Measurements from ENCODE around the gene FAF1. TPM values are rescaled to one million over a fixed set of nuclear protein-coding genes. Genes with fewer than 3 reads are reported as not detected.
A peak's percentile ranks its signal among the peaks of the same experiment; 100 is the strongest.

The FAF1 gene
- total and polyA plus RNA-seq, 9 of the 15 experiments (the other 6 are each of a cell fraction or from before 2014, with no cell fraction given), result 48.7 to 225 (median 118) TPM

DNA sequence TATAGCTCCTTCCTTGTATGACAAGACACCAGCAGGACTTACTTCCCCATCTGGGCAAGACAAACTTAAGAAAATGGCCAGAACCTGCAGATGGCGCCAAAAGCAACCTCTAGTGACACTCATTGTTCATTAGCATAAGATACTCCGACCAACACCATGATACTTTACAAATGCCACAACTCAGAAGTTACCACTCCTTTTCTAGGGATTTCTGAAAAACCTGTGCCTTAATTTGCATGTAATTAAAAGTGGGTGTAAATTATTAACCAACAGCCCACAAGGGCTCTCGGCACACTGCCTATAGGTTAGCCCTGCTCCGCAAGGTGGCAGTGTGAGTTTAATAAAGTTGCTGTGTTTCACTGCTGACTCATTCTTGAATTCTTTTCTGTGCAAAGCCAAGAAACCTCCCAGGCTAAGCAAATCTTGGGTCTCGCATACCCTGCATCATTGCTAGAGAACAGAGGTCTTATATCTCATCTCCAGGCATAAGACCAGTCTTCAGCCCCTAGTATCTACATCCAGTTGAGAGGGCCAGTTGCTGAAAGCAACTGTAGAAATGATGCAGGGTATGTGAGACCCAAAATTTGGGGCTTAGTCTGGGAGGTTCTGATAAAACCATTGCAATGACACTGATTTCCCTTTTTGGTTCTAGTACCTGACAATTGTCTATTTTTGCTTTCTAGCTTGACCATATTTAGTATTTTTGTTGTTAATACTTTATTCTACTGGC is 86.4 kb downstream of the FAF1 start (continued):
- TF ChIP-seq ZBED1 (IDR thresholded peaks at IDR 0.05), result no peak
- TF ChIP-seq TEAD2 (tag; IDR thresholded peaks at IDR 0.05), result no peak
- TF ChIP-seq ZNF696 (CRISPR knock-in tag; conservative IDR thresholded peaks at IDR 0.05), result no peak
- no peak for TF ChIP-seq FOS (IDR thresholded peaks at IDR 0.05; ENCODE audit: extremely low read depth, insufficient read length)
- TF ChIP-seq ZFPM2 (CRISPR knock-in tag; IDR thresholded peaks at IDR 0.05), result no peak
- TF ChIP-seq, protein P1, sequence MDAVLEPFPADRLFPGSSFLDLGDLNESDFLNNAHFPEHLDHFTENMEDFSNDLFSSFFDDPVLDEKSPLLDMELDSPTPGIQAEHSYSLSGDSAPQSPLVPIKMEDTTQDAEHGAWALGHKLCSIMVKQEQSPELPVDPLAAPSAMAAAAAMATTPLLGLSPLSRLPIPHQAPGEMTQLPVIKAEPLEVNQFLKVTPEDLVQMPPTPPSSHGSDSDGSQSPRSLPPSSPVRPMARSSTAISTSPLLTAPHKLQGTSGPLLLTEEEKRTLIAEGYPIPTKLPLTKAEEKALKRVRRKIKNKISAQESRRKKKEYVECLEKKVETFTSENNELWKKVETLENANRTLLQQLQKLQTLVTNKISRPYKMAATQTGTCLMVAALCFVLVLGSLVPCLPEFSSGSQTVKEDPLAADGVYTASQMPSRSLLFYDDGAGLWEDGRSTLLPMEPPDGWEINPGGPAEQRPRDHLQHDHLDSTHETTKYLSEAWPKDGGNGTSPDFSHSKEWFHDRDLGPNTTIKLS (IDR thresholded peaks at IDR 0.05; ENCODE audit: borderline replicate concordance, low read depth), result peak; percentile 68
- TF ChIP-seq, protein P2, sequence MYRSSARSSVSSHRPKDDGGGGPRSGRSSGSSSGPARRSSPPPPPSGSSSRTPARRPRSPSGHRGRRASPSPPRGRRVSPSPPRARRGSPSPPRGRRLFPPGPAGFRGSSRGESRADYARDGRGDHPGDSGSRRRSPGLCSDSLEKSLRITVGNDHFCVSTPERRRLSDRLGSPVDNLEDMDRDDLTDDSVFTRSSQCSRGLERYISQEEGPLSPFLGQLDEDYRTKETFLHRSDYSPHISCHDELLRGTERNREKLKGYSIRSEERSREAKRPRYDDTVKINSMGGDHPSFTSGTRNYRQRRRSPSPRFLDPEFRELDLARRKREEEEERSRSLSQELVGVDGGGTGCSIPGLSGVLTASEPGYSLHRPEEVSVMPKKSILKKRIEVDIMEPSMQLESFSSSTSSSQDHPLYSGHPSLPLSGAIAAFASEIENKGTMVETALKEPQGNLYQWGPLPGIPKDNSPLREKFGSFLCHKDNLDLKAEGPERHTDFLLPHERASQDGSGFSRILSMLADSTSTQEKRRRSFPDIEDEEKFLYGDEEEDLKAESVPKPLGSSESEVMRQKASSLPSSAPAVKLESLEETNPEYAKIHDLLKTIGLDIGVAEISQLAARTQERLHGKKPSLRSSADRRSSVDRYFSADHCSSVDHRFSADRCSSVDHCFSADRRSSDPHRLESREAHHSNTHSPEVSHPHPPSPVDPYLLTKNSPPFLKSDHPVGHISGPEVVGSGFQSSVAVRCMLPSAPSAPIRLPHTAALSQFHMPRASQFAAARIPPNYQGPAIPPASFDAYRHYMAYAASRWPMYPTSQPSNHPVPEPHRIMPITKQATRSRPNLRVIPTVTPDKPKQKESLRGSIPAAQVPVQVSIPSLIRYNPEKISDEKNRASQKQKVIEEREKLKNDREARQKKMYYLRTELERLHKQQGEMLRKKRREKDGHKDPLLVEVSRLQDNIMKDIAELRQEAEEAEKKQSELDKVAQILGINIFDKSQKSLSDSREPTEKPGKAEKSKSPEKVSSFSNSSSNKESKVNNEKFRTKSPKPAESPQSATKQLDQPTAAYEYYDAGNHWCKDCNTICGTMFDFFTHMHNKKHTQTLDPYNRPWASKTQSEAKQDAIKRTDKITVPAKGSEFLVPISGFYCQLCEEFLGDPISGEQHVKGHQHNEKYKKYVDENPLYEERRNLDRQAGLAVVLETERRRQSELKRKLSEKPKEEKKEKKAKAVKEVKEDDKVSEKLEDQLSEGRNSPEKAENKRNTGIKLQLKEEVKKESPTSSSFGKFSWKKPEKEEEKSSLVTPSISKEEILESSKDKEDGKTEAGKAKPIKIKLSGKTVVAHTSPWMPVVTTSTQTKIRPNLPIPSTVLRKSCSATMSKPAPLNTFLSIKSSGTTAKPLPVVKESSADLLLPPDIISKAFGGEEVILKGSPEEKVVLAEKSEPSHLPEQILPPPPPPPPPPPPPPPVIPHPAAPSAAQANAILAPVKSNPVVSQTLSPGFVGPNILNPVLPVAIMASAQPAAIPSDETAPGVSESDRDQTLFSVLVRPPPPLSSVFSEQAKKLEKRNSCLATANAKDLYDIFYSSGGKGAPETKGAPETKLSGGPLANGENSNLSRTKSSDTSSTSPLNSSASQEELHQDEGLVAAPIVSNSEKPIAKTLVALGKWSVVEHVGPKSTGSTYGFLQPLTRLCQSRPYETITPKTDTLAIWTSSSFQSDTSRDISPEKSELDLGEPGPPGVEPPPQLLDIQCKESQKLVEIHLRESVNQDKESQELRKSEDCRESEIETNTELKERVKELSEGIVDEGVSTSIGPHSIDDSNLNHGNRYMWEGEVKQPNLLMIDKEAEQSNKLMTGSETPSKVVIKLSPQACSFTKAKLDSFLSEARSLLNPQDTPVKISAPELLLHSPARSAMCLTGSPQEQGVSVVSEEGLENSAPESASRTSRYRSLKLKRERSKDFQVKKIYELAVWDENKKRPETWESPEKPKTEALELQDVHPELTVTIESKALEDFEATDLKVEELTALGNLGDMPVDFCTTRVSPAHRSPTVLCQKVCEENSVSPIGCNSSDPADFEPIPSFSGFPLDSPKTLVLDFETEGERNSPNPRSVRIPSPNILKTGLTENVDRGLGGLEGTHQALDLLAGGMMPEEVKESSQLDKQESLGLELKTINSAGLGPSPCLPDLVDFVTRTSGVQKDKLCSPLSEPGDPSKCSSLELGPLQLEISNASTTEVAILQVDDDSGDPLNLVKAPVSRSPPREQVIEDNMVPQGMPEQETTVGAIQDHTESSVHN (IDR thresholded peaks at IDR 0.05; ENCODE audit: borderline replicate concordance in 1 of 2, low read depth in 1 of 2), result 0 out of 4 replicates have a peak, but pooled peaks of 1 of the 2 experiments have one; percentile 42
- peak; percentile 92 for TF ChIP-seq EHMT2 (IDR thresholded peaks at IDR 0.05)
- TF ChIP-seq SMARCA4 (IDR thresholded peaks at IDR 0.05), result peak; percentile 89
- no peak for TF ChIP-seq ZSCAN29 (IDR thresholded peaks at IDR 0.05)
- no peak for TF ChIP-seq EWSR1 (IDR thresholded peaks at IDR 0.05; ENCODE audit: borderline replicate concordance, low read depth, partially characterized antibody)
- peak; percentile 81; the same call in 1 of the 2 replicates for TF ChIP-seq CTBP1 (IDR thresholded peaks at IDR 0.05; ENCODE audit: borderline replicate concordance)
- peak; percentile 60; the same call in 1 of the 2 replicates for TF ChIP-seq NCOA1 (IDR thresholded peaks at IDR 0.05; ENCODE audit: low read depth)
- no peak for TF ChIP-seq TFAP4 (CRISPR knock-in tag; IDR thresholded peaks at IDR 0.05; ENCODE audit: borderline replicate concordance)
- no peak for TF ChIP-seq RBBP5 (IDR thresholded peaks at IDR 0.05; ENCODE audit: borderline replicate concordance, insufficient read depth, low read length, poor library complexity, severe bottlenecking)
- peak; percentile 46 to 69; a peak in 2 of 4 replicates for TF ChIP-seq KDM1A (IDR thresholded peaks at IDR 0.05)
- TF ChIP-seq ZFP36 (IDR thresholded peaks at IDR 0.05; ENCODE audit: low read depth, low read length, partially characterized antibody), result no peak
- TF ChIP-seq SMARCE1 (IDR thresholded peaks at IDR 0.05), result peak; percentile 79; the same call in 1 of the 2 replicates
- TF ChIP-seq GATAD2A (IDR thresholded peaks at IDR 0.05), result no peak

All from K562 (cell line).